Body of pancreas (tissue), 4 donors: ENCODE results near the gene QKI.

Source experiments
- POLR2A ChIP-seq, 3 donors: fragments of 450-650 bp; IDR thresholded peaks; one replicate each; pipeline ENCODE4 v1.6.1; 2016; ENCODE audit warnings: antibody characterized with exemption in 3 of 3, mild to moderate bottlenecking in 2 of 3
- TF ChIP-seq, protein P1 (sequence below), 7 experiments: fragments of 450-650 bp in 4 of 7; fragments of 200-600 bp in 3 of 7; sonication (generic) in 3 of 7; IDR thresholded peaks; one replicate each; pipeline ENCODE4 v1.5.1; 2016 to 2019; ENCODE audit warnings: antibody characterized with exemption in 7 of 7

DNA sequence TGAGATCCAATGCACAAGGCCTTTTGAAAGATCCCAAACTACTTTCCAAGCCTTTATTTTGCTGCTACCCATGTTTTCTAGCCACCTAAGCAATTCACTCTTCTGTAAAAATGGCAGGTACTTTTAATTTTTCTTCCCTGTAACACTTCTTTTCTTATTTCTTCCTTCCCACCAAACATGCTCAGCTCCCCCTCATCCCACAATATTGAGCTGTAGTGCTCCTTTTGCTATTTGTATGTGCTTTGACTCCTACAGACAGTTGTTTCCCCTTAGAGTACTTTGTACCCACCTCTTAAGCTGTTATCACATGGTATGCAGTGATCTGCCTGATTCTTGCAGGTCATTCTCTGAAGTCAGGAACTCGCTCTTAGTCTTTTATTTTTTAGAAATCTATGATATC, 49.3 kb downstream of the QKI start:
- TF ChIP-seq, protein P1, sequence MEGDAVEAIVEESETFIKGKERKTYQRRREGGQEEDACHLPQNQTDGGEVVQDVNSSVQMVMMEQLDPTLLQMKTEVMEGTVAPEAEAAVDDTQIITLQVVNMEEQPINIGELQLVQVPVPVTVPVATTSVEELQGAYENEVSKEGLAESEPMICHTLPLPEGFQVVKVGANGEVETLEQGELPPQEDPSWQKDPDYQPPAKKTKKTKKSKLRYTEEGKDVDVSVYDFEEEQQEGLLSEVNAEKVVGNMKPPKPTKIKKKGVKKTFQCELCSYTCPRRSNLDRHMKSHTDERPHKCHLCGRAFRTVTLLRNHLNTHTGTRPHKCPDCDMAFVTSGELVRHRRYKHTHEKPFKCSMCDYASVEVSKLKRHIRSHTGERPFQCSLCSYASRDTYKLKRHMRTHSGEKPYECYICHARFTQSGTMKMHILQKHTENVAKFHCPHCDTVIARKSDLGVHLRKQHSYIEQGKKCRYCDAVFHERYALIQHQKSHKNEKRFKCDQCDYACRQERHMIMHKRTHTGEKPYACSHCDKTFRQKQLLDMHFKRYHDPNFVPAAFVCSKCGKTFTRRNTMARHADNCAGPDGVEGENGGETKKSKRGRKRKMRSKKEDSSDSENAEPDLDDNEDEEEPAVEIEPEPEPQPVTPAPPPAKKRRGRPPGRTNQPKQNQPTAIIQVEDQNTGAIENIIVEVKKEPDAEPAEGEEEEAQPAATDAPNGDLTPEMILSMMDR (IDR thresholded peaks at IDR 0.05) = no peak
- TF ChIP-seq POLR2A (IDR thresholded peaks at IDR 0.05) = no peak
